KOPT-K1 (cell line): ENCODE measurements around the gene DPYSL5.

Experiments
- H3K27ac ChIP-seq: fragments of 200-600 bp; sonication (generic); 2 replicates; pipeline ENCODE4 v1.5.1; 2016; ENCODE audit warnings: antibody characterized with exemption, mild to moderate bottlenecking, low read depth, low read length; ENCODE audit not compliant: poor library complexity, severe bottlenecking
- H3K36me3 ChIP-seq: fragments of 200-600 bp; sonication (generic); 2 replicates; pipeline ENCODE4 v1.5.1; 2017; ENCODE audit warnings: antibody characterized with exemption, mild to moderate bottlenecking, low read length, moderate library complexity; ENCODE audit not compliant: insufficient read depth
- H3K9me3 ChIP-seq: fragments of 200-600 bp; sonication (generic); 2 replicates; pipeline ENCODE4 v1.5.1; 2017; ENCODE audit warnings: antibody characterized with exemption, low read length, mild to moderate bottlenecking; ENCODE audit not compliant: insufficient read depth, poor library complexity, severe bottlenecking

Gene DPYSL5

GRCh38 chr2:26980971-26981370, 133.0 kb downstream of the DPYSL5 start:
- Histone ChIP-seq H3K36me3 (no peaks in the 10 kb centered on the region), H3K27ac (no peak overlapping the region), H3K9me3 (no peaks in the 10 kb centered on the region)

GRCh38 chr2:26982102-26982742, 134.3 kb downstream of the DPYSL5 start:
- Histone ChIP-seq H3K27ac (no peak overlapping the region), H3K36me3 (no peaks in the 10 kb centered on the region), H3K9me3 (no peaks in the 10 kb centered on the region)

- H3K36me3 ChIP-seq = no peaks in the 10 kb centered on the region
- no peak overlapping the region for H3K27ac ChIP-seq
- H3K9me3 ChIP-seq = no peaks in the 10 kb centered on the region
Observed at GRCh38 chr2:26983746-26984145, 135.8 kb downstream of the DPYSL5 start.

GRCh38 chr2:26985807-26986206, 137.9 kb downstream of the DPYSL5 start:
- Histone ChIP-seq H3K9me3 (no peaks in the 10 kb centered on the region), H3K36me3 (no peaks in the 10 kb centered on the region), H3K27ac (no peak overlapping the region)

GRCh38 chr2:26986576-26986975, 138.6 kb downstream of the DPYSL5 start:
- H3K27ac ChIP-seq = no peak overlapping the region

GRCh38 chr2:26988058-26988860, 140.3 kb downstream of the DPYSL5 start:
- Histone ChIP-seq H3K27ac (no peak overlapping the region), H3K36me3 (no peaks in the 10 kb centered on the region)

More at GRCh38 chr2:26986576-26986975, 138.6 kb downstream of the DPYSL5 start:
- H3K9me3 ChIP-seq = no peaks in the 10 kb centered on the region
- no peaks in the 10 kb centered on the region for H3K36me3 ChIP-seq

GRCh38 chr2:26989156-26989555, 141.2 kb downstream of the DPYSL5 start:
- Histone ChIP-seq H3K27ac (no peak overlapping the region), H3K36me3 (no peaks in the 10 kb centered on the region)

More at GRCh38 chr2:26988058-26988860, 140.3 kb downstream of the DPYSL5 start:
- no peaks in the 10 kb centered on the region for H3K9me3 ChIP-seq

GRCh38 chr2:26991717-26992116, 143.8 kb downstream of the DPYSL5 start:
- Histone ChIP-seq H3K9me3 (no peaks in the 10 kb centered on the region), H3K36me3 (no peaks in the 10 kb centered on the region), H3K27ac (no peak overlapping the region)

More at GRCh38 chr2:26989156-26989555, 141.2 kb downstream of the DPYSL5 start:
- H3K9me3 ChIP-seq = no peaks in the 10 kb centered on the region

GRCh38 chr2:26993768-26994167, 145.8 kb downstream of the DPYSL5 start:
- Histone ChIP-seq H3K27ac (no peak overlapping the region), H3K9me3 (no peaks in the 10 kb centered on the region), H3K36me3 (no peaks in the 10 kb centered on the region)

- no peak overlapping the region for H3K27ac ChIP-seq
- no peaks in the 10 kb centered on the region for H3K9me3 ChIP-seq
- H3K36me3 ChIP-seq = no peaks in the 10 kb centered on the region
Observed at GRCh38 chr2:26994983-26995382, 147.1 kb downstream of the DPYSL5 start.

- Histone ChIP-seq H3K27ac (no peak overlapping the region), H3K36me3 (no peaks in the 10 kb centered on the region), H3K9me3 (no peaks in the 10 kb centered on the region)
Observed at GRCh38 chr2:26997394-26997793, 149.5 kb downstream of the DPYSL5 start.

- no peaks in the 10 kb centered on the region for H3K9me3 ChIP-seq
- H3K36me3 ChIP-seq = no peaks in the 10 kb centered on the region
- no peak overlapping the region for H3K27ac ChIP-seq
Observed at GRCh38 chr2:26998323-26998722, 150.4 kb downstream of the DPYSL5 start.
